HepG2 (cell line): ENCODE data around the gene TIMM10. TPM values are rescaled to one million over a fixed set of nuclear protein-coding genes. Genes with fewer than 3 reads are reported as not detected.
A peak's percentile ranks its signal among the peaks of the same experiment; 100 is the strongest.

Experiments
- AGO2 ChIP-seq: fragments of 200-400 bp; formaldehyde crosslinking; optimal IDR thresholded peaks from 2 replicates; pipeline ENCODE3; 2017; ENCODE audit warnings: mild to moderate bottlenecking, low read depth, low read length, moderate library complexity
- CREB1 ChIP-seq, 2 experiments: fragments of 450-650 bp in 1 of 2; IDR thresholded peaks; 2 replicates each; pipeline ENCODE4 v1.6.1; 2016 to 2017; ENCODE audit warnings: control low read depth in 1 of 2, mild to moderate bottlenecking in 1 of 2, missing compliant biosample characterization in 1 of 2, missing genetic modification characterization in 1 of 2
- GATAD1 ChIP-seq: IDR thresholded peaks from 2 replicates; pipeline ENCODE4 v1.6.1; 2016; ENCODE audit warnings: missing genetic modification reagents, missing compliant biosample characterization
- HDAC1 ChIP-seq: sonication (generic); formaldehyde crosslinking; IDR thresholded peaks from 2 replicates; pipeline ENCODE4 v1.5.1; 2020; ENCODE audit warnings: mild to moderate bottlenecking, missing genetic modification reagents
- HINFP ChIP-seq: sonication (generic); formaldehyde crosslinking; IDR thresholded peaks from 2 replicates; pipeline ENCODE4 v1.4.0; 2020; ENCODE audit warnings: low read depth, mild to moderate bottlenecking, missing genetic modification reagents
- HMG20A ChIP-seq: IDR thresholded peaks from 2 replicates; pipeline ENCODE4 v1.6.1; 2016; ENCODE audit warnings: borderline replicate concordance
- LCORL ChIP-seq, 2 experiments: fragments of 450-650 bp in 1 of 2; sonication (generic) in 1 of 2; formaldehyde crosslinking in 1 of 2; IDR thresholded peaks; 2 replicates each; pipeline versions ENCODE4 v1.5.0 to v1.6.1; 2017 to 2020; ENCODE audit warnings: antibody characterized with exemption in 1 of 2, missing genetic modification reagents in 1 of 2
- MAFF ChIP-seq: IDR thresholded peaks from 2 replicates; pipeline ENCODE4 v1.6.1; 2011; ENCODE audit warnings: low read depth, low read length, improper control_type of control experiment
- NFE2L2 ChIP-seq: fragments of 150-350 bp; IDR thresholded peaks from 2 replicates; pipeline ENCODE4 v1.6.1; 2014; ENCODE audit warnings: low read length
- ONECUT2 ChIP-seq: sonication (generic); formaldehyde crosslinking; IDR thresholded peaks from 2 replicates; pipeline ENCODE4 v1.4.0; 2020; ENCODE audit warnings: missing genetic modification reagents
- PPARG ChIP-seq: conservative IDR thresholded peaks from 2 replicates; pipeline ENCODE4 v1.6.1; 2016; ENCODE audit warnings: missing biosample characterization, missing genetic modification reagents
- PREB ChIP-seq: sonication (generic); formaldehyde crosslinking; IDR thresholded peaks from 2 replicates; pipeline ENCODE4 v1.4.0; 2020; ENCODE audit warnings: missing genetic modification reagents
- SCMH1 ChIP-seq: sonication (generic); formaldehyde crosslinking; IDR thresholded peaks from 2 replicates; pipeline ENCODE4 v1.9.0; 2021; ENCODE audit warnings: missing genetic modification reagents, mild to moderate bottlenecking, borderline replicate concordance
- STAG1 ChIP-seq: sonication (generic); formaldehyde crosslinking; IDR thresholded peaks from 2 replicates; pipeline ENCODE4 v1.4.0; 2020; ENCODE audit warnings: missing genetic modification reagents
- TAF1 ChIP-seq: sonication (generic); formaldehyde crosslinking; IDR thresholded peaks from 2 replicates; pipeline ENCODE4 v1.4.0; 2020; ENCODE audit warnings: missing genetic modification reagents
- TOE1 ChIP-seq: sonication (generic); formaldehyde crosslinking; IDR thresholded peaks from 2 replicates; pipeline ENCODE4 v1.4.0; 2020; ENCODE audit warnings: mild to moderate bottlenecking, missing genetic modification reagents
- ZBTB3 ChIP-seq: sonication (generic); formaldehyde crosslinking; IDR thresholded peaks from 2 replicates; pipeline ENCODE4 v1.4.0; 2020; ENCODE audit warnings: low read depth, mild to moderate bottlenecking, moderate library complexity, missing genetic modification reagents, borderline replicate concordance
- ZBTB43 ChIP-seq: sonication (generic); formaldehyde crosslinking; conservative IDR thresholded peaks from 2 replicates; pipeline ENCODE4 v1.4.0; 2020; ENCODE audit warnings: missing genetic modification reagents
- ZBTB7B ChIP-seq: sonication (generic); formaldehyde crosslinking; IDR thresholded peaks from 2 replicates; pipeline ENCODE4 v1.4.0; 2020; ENCODE audit warnings: missing genetic modification reagents
- ZNF263 ChIP-seq: sonication (generic); formaldehyde crosslinking; IDR thresholded peaks from 2 replicates; pipeline ENCODE4 v1.4.0; 2020; ENCODE audit warnings: missing genetic modification reagents
- ZNF446 ChIP-seq: sonication (generic); formaldehyde crosslinking; IDR thresholded peaks from 2 replicates; pipeline ENCODE4 v1.5.0; 2020; ENCODE audit warnings: mild to moderate bottlenecking, missing genetic modification reagents
- ZNF546 ChIP-seq: sonication (generic); formaldehyde crosslinking; conservative IDR thresholded peaks from 2 replicates; pipeline ENCODE4 v1.8.1; 2023; ENCODE audit warnings: mild to moderate bottlenecking, missing genetic modification reagents
- polyA plus RNA-seq, 8 experiments: library from polyadenylated mRNA; depleted of rRNA in 3 of 8; stranded (reverse) in 7 of 8; unstranded in 1 of 8; fragments of >200 nt; fragmentation: Illumina TruSeq in 4 of 8; extraction: Trizol in 4 of 8; gene quantifications; 2 replicates each; pipeline versions ENCODE4 v1.2.1 to v1.2.3, GENCODE V29; 2011 to 2016; ENCODE audit warnings: low read depth in 4 of 8, missing spikeins in 1 of 8, mixed read lengths in 1 of 8; ENCODE audit not compliant: insufficient read depth in 1 of 8
- total RNA-seq, 5 experiments: library from RNA; depleted of rRNA; stranded (reverse); fragments of >200 nt; fragmentation: Illumina TruSeq; extraction: Trizol; gene quantifications; 2 replicates each; pipeline ENCODE4 v1.2.3, GENCODE V29; 2016; ENCODE audit warnings: low read depth in 1 of 5
- TF ChIP-seq, protein P1 (sequence below): sonication (generic); formaldehyde crosslinking; IDR thresholded peaks from 2 replicates; pipeline ENCODE4 v1.4.0; 2020; ENCODE audit warnings: missing genetic modification reagents
- TF ChIP-seq, protein P2 (sequence below): sonication (generic); formaldehyde crosslinking; IDR thresholded peaks from 2 replicates; pipeline ENCODE4 v1.9.0; 2021; ENCODE audit warnings: missing genetic modification reagents, mild to moderate bottlenecking, borderline replicate concordance

Gene TIMM10
- total and polyA plus RNA-seq, 2 of the 13 experiments (the other 11 are each of a cell fraction or from before 2014, with no cell fraction given) = 67.8 to 82.2 TPM

GRCh38 chr11:57493507-57494503 lies 36.7 kb downstream of the TIMM10 start (continued):
- TF ChIP-seq ZNF546 (CRISPR knock-in tag) = no peak
- no peak for TF ChIP-seq ZNF446
- no peak for TF ChIP-seq AGO2
- no peak for TF ChIP-seq HMG20A (CRISPR knock-in tag)
- no peak for TF ChIP-seq TAF1 (CRISPR knock-in tag)
- TF ChIP-seq, protein P1, sequence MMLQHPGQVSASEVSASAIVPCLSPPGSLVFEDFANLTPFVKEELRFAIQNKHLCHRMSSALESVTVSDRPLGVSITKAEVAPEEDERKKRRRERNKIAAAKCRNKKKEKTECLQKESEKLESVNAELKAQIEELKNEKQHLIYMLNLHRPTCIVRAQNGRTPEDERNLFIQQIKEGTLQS (CRISPR knock-in tag) = 0 out of 2 replicates have a peak, but pooled peaks have one; percentile 74
- TF ChIP-seq ZBTB7B (CRISPR knock-in tag) = peak; percentile 52; the same call in 1 of the 2 replicates
- no peak for TF ChIP-seq MAFF
- TF ChIP-seq ZBTB43 = no peak
- 0 out of 2 replicates have a peak, but pooled peaks have one; percentile 32 for TF ChIP-seq TOE1 (CRISPR knock-in tag)
- no peak for TF ChIP-seq PREB (CRISPR knock-in tag)
- no peak for TF ChIP-seq SCMH1 (CRISPR knock-in tag)
- TF ChIP-seq CREB1 (IDR thresholded peaks at IDR 0.05) = no peak
- no peak for TF ChIP-seq CREB1 (CRISPR knock-in tag; IDR thresholded peaks at IDR 0.05)
- peak; percentile 39; the same call in 1 of the 2 replicates for TF ChIP-seq GATAD1 (CRISPR knock-in tag)
- TF ChIP-seq ZNF263 = peak; percentile 57; the same call in 1 of the 2 replicates
- TF ChIP-seq STAG1 (CRISPR knock-in tag) = peak; percentile 91
- no peak for TF ChIP-seq LCORL (IDR thresholded peaks at IDR 0.05)
- TF ChIP-seq LCORL (CRISPR knock-in tag; IDR thresholded peaks at IDR 0.05) = peak; percentile 89
- TF ChIP-seq NFE2L2 = no peak
- no peak for TF ChIP-seq HDAC1 (CRISPR knock-in tag)
- TF ChIP-seq, protein P2, sequence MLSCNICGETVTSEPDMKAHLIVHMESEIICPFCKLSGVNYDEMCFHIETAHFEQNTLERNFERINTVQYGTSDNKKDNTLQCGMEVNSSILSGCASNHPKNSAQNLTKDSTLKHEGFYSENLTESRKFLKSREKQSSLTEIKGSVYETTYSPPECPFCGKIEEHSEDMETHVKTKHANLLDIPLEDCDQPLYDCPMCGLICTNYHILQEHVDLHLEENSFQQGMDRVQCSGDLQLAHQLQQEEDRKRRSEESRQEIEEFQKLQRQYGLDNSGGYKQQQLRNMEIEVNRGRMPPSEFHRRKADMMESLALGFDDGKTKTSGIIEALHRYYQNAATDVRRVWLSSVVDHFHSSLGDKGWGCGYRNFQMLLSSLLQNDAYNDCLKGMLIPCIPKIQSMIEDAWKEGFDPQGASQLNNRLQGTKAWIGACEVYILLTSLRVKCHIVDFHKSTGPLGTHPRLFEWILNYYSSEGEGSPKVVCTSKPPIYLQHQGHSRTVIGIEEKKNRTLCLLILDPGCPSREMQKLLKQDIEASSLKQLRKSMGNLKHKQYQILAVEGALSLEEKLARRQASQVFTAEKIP = no peak
- peak; percentile 68 for TF ChIP-seq PPARG (CRISPR knock-in tag)
- no peak for TF ChIP-seq HINFP (CRISPR knock-in tag)
- no peak for TF ChIP-seq ZBTB3
- TF ChIP-seq ONECUT2 (CRISPR knock-in tag) = no peak
